ENCODE results near the gene THOC1.

- no peak for TF ChIP-seq CREB1 (IDR thresholded peaks at IDR 0.05; ENCODE audit: low read depth)
- TF ChIP-seq CEBPB (IDR thresholded peaks at IDR 0.05), result no peak
- no peak for TF ChIP-seq YY1 (IDR thresholded peaks at IDR 0.05; ENCODE audit: low read depth)
- no peak for TF ChIP-seq EGR1 (IDR thresholded peaks at IDR 0.05)
- TF ChIP-seq FOXM1 (IDR thresholded peaks at IDR 0.05; ENCODE audit: borderline replicate concordance, low read depth), result no peak
- no peak for TF ChIP-seq RAD21 (IDR thresholded peaks at IDR 0.05; ENCODE audit: low read depth)
Measured at GRCh38 chr18:189254-189653, 78.6 kb downstream of the THOC1 start.
